Breast epithelium (tissue), 3 donors: ENCODE measurements around the gene LCN10.

Experiments
- POLR2A ChIP-seq: fragments of 450-650 bp; IDR thresholded peaks from one replicate; pipeline ENCODE4 v1.6.1; 2016; ENCODE audit warnings: antibody characterized with exemption, mild to moderate bottlenecking, moderate library complexity
- POLR2AphosphoS5 ChIP-seq, 3 donors: sonication (generic); formaldehyde crosslinking; IDR thresholded peaks; one replicate each; pipeline ENCODE4 v1.6.1; 2017; ENCODE audit warnings: antibody characterized with exemption in 3 of 3
- TF ChIP-seq, protein P1 (sequence below), 3 donors: fragments of 450-650 bp; IDR thresholded peaks; one replicate each; pipeline ENCODE4 v1.5.1; 2016 to 2017; ENCODE audit warnings: antibody characterized with exemption in 3 of 3, mild to moderate bottlenecking in 3 of 3, moderate library complexity in 3 of 3

DNA sequence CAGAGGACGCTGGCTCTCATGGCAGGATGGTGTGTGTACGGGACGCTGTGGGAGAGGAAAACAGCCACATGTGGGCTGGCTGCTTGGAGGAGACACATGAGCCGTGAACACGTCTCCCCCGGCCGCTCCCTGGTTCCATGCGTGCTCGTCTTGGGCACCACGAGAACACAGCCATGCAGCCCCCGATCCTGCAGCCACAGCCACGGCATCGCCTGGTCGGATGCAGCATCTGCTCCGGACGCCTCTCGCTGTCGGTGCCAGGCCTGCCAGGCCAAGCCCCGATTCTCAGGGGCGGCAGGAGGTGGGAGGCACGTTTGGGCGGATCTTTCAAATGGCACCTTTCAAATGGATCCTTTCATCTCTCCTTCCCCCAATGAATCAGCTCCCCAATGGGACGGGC lies 3.2 kb downstream of the LCN10 start:
- no peak for TF ChIP-seq POLR2A
- TF ChIP-seq, protein P1, sequence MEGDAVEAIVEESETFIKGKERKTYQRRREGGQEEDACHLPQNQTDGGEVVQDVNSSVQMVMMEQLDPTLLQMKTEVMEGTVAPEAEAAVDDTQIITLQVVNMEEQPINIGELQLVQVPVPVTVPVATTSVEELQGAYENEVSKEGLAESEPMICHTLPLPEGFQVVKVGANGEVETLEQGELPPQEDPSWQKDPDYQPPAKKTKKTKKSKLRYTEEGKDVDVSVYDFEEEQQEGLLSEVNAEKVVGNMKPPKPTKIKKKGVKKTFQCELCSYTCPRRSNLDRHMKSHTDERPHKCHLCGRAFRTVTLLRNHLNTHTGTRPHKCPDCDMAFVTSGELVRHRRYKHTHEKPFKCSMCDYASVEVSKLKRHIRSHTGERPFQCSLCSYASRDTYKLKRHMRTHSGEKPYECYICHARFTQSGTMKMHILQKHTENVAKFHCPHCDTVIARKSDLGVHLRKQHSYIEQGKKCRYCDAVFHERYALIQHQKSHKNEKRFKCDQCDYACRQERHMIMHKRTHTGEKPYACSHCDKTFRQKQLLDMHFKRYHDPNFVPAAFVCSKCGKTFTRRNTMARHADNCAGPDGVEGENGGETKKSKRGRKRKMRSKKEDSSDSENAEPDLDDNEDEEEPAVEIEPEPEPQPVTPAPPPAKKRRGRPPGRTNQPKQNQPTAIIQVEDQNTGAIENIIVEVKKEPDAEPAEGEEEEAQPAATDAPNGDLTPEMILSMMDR (IDR thresholded peaks at IDR 0.05): no peak
- TF ChIP-seq POLR2AphosphoS5 (IDR thresholded peaks at IDR 0.05): no peak
